Peyer's patch (tissue), 4 donors: Measurements from ENCODE around the gene CERS6.

Source experiments
- CTCF ChIP-seq, 6 experiments: fragments of 450-650 bp in 4 of 6; fragments of 200-600 bp in 2 of 6; sonication (generic) in 1 of 6; IDR thresholded peaks; one replicate each; pipeline ENCODE4 v1.5.1; 2017 to 2019; ENCODE audit warnings: antibody characterized with exemption in 6 of 6, mild to moderate bottlenecking in 3 of 6, moderate library complexity in 1 of 6
- POLR2A ChIP-seq, 2 donors: fragments of 450-650 bp; IDR thresholded peaks; one replicate each; pipeline ENCODE4 v1.5.1; 2017; ENCODE audit warnings: antibody characterized with exemption in 2 of 2, mild to moderate bottlenecking in 2 of 2, moderate library complexity in 2 of 2

DNA sequence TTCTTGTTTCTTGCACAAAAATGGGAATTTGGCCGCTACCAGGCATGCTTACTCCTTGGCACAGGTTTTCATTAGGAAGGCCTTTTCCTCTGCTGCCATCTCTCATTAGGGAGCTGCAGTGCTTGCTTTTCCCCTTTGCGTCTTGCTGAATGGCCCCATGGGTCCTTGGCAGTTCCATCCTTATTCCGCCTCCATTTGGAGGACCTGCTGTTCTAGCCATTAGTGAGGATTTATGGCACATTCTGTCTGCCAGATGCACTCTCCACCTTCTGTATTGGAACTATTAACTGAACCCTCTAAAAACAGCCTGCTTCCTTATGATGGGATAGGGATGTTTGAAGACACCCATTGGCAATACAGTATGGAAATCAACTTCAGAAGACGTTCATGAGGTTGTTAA is 242.9 kb downstream of the CERS6 start:
- no peak for TF ChIP-seq CTCF (IDR thresholded peaks at IDR 0.05)
- TF ChIP-seq POLR2A (IDR thresholded peaks at IDR 0.05), result no peak
